Measurements from ENCODE around the gene HSPB6. TPM values are rescaled to one million over a fixed set of nuclear protein-coding genes. Genes with fewer than 3 reads are reported as not detected.

Gene HSPB6
- total RNA-seq, 1 experiment from 2014 or later, result 0.37 TPM

GRCh38 chr19:35801828-35802227, 45.0 kb upstream of the HSPB6 start:
- Histone ChIP-seq H2AK5ac (ENCODE audit: insufficient read length, low read length) (no peak overlapping the region), H3K27me3 (ENCODE audit: insufficient read depth, low read length) (no peaks in the 10 kb centered on the region; the same call in 1 of the 2 replicates), H4K91ac (ENCODE audit: insufficient read length, low read depth, low read length) (no peak overlapping the region), H2BK5ac (ENCODE audit: insufficient read length, low read length) (no peak overlapping the region), H4K5ac (ENCODE audit: insufficient read length, low read depth, low read length) (no peak overlapping the region), H4K8ac (replicated peaks; ENCODE audit: insufficient read length, low read depth, low read length) (no peak overlapping the region), H3K4ac (ENCODE audit: low read depth, low read length) (no peak overlapping the region), H3K79me1 (ENCODE audit: insufficient read depth, low read depth, low read length, poor library complexity, severe bottlenecking) (no peaks in the 10 kb centered on the region), H2BK15ac (ENCODE audit: low read depth, low read length) (no peak overlapping the region), H2BK20ac (ENCODE audit: low read depth, low read length, poor library complexity, severe bottlenecking) (no peak overlapping the region), H3K79me2 (ENCODE audit: insufficient read depth, low read length) (no peaks in the 10 kb centered on the region), H3K23me2 (ENCODE audit: insufficient read length, low read depth, low read length, poor library complexity, severe bottlenecking) (peaks cover 5% of the 10 kb centered on the region), H3K14ac (ENCODE audit: insufficient read depth, low read length) (no peak overlapping the region), H3K27ac (ENCODE audit: insufficient read length, low read depth, low read length) (no peak overlapping the region), H2BK12ac (ENCODE audit: insufficient read length, low read depth, low read length) (no peak overlapping the region), H4K20me1 (ENCODE audit: control insufficient read depth, insufficient read depth, insufficient read length) (no peaks in the 10 kb centered on the region), H3T11ph (ENCODE audit: low read length) (no peak overlapping the region), H3K4me2 (ENCODE audit: insufficient read depth, insufficient read length, low read length) (no peak overlapping the region), H2AFZ (ENCODE audit: low read length) (no peak overlapping the region), H2BK120ac (ENCODE audit: low read depth, low read length, poor library complexity, severe bottlenecking) (no peak overlapping the region), H3K23ac (ENCODE audit: insufficient read length, low read depth, low read length) (no peak overlapping the region), H3K4me1 (ENCODE audit: insufficient read depth, low read length) (0 out of 2 replicates have a peak, but pooled peaks cover 2% of the 10 kb centered on the region), H3K18ac (ENCODE audit: insufficient read length, low read depth, low read length) (no peak overlapping the region), H3K56ac (ENCODE audit: insufficient read length, low read depth, low read length) (no peak overlapping the region), H3K9me3 (ENCODE audit: control insufficient read depth, low read depth, low read length) (no peaks in the 10 kb centered on the region), H3K9ac (ENCODE audit: extremely low read depth, insufficient read length, low read length) (no peak overlapping the region)
- H3K27ac Mint-ChIP-seq, result no peak overlapping the region
- DNase-seq, result no peak
- no CpG with 5 or more reads among the region's 3 CpGs for WGBS (ENCODE audit: extremely low coverage, insufficient read length, low lambda C conversion rate)
- H3K27me3 Mint-ChIP-seq (ENCODE audit: low read depth), result peaks cover 42% of the 10 kb centered on the region
- H3K9me3 Mint-ChIP-seq, result no peaks in the 10 kb centered on the region; a peak in 2 of 5 replicates
- H3K4me1 Mint-ChIP-seq, result peaks cover 4 to 11% of the 10 kb centered on the region in 2 experiments
- no peak for TF ChIP-seq CTCF (conservative IDR thresholded peaks at IDR 0.05)
- H3K36me3 Mint-ChIP-seq (ENCODE audit: insufficient read depth in 1 of 3, low read depth in 3 of 3), result no peaks in the 10 kb centered on the region
- no peak overlapping the region for H3K4me3 Mint-ChIP-seq

Measured in H9 (cell line).